ENCODE measurements around the gene UPK1A. TPM values are rescaled to one million over a fixed set of nuclear protein-coding genes. Genes with fewer than 3 reads are reported as not detected.

The UPK1A gene
- total RNA-seq, 1 experiment from 2014 or later = not detected

GRCh38 chr19:35703343-35703742 is 37.0 kb downstream of the UPK1A start:
- Histone ChIP-seq H3K4me2 (ENCODE audit: low read depth, low read length, poor library complexity, severe bottlenecking) (no peak overlapping the region), H3K4me3 (ENCODE audit: low read length) (no peak overlapping the region)

GRCh38 chr19:35704218-35704617 is 37.9 kb downstream of the UPK1A start, which contains the start of gene ZBTB32:
TSS of gene ZBTB32 (plus strand) at chr19:35704558. CDS start at chr19:35714627, 10,069 bp downstream.
- H3K9ac ChIP-seq (ENCODE audit: low read length) = no peak within 1 kb of the TSS
- no peaks in the 10 kb centered on the region for H3K27me3 ChIP-seq (ENCODE audit: low read length)
- H4K20me1 ChIP-seq (ENCODE audit: insufficient read depth, low read depth, low read length) = no peaks in the 10 kb centered on the region
- peaks cover 9% of the 10 kb centered on the region for H3K4me1 ChIP-seq (ENCODE audit: low read length)
- no peaks in the 10 kb centered on the region for H3K9me2 ChIP-seq (replicated peaks; ENCODE audit: insufficient read depth, low read length)
- peak; percentile 78 for DNase-seq
- no peak within 1 kb of the TSS for H3K4me2 ChIP-seq (ENCODE audit: low read depth, low read length, poor library complexity, severe bottlenecking)
- H3K9me3 ChIP-seq (ENCODE audit: low read length) = no peaks in the 10 kb centered on the region
- no peaks in the 10 kb centered on the region for H3K79me2 ChIP-seq (ENCODE audit: low read length)
- H3K4me3 ChIP-seq (ENCODE audit: low read length) = no peak within 1 kb of the TSS
- H3K36me3 ChIP-seq (ENCODE audit: insufficient read depth, low read length) = no peaks in the 10 kb centered on the region
- H2AFZ ChIP-seq (ENCODE audit: low read length) = no peak within 1 kb of the TSS
- H3K27ac ChIP-seq (ENCODE audit: low read length) = no peak within 1 kb of the TSS

More at GRCh38 chr19:35703343-35703742, 37.0 kb downstream of the UPK1A start:
- peak; percentile 26 for DNase-seq
- H3K27ac ChIP-seq (ENCODE audit: low read length) = no peak overlapping the region
- no peaks in the 10 kb centered on the region for H4K20me1 ChIP-seq (ENCODE audit: insufficient read depth, low read depth, low read length)
- peaks cover 9% of the 10 kb centered on the region for H3K4me1 ChIP-seq (ENCODE audit: low read length)
- H2AFZ ChIP-seq (ENCODE audit: low read length) = no peak overlapping the region
- H3K79me2 ChIP-seq (ENCODE audit: low read length) = no peaks in the 10 kb centered on the region
- no peak overlapping the region for H3K9ac ChIP-seq (ENCODE audit: low read length)
- no peaks in the 10 kb centered on the region for H3K27me3 ChIP-seq (ENCODE audit: low read length)
- H3K9me2 ChIP-seq (replicated peaks; ENCODE audit: insufficient read depth, low read length) = no peaks in the 10 kb centered on the region
- H3K9me3 ChIP-seq (ENCODE audit: low read length) = no peaks in the 10 kb centered on the region
- no peaks in the 10 kb centered on the region for H3K36me3 ChIP-seq (ENCODE audit: insufficient read depth, low read length)

DNA sequence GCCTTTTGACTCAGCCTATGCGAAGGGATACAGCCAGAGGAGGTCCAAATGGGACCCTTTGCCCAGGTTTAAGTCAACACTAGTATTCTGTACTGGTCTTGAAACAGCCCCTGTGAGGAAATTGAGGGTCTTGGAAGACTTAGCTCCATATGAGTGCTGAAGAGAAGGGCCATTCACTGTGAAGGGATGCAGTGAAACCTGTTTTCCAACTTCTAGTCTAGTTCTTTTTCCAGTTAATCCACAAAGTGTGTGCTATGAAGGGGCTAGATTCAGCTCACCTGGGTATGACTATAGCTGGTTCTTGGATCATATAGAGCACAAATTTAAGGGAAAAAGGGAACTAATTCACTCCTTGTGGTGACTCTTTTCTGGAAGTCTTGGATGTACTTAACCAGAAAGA is 42.1 kb downstream of the UPK1A start:
- Histone ChIP-seq H2AFZ (ENCODE audit: low read length) (no peak overlapping the region), H3K27me3 (ENCODE audit: low read length) (no peaks in the 10 kb centered on the region), H3K4me2 (ENCODE audit: low read depth, low read length, poor library complexity, severe bottlenecking) (no peak overlapping the region), H3K9ac (ENCODE audit: low read length) (no peak overlapping the region), H3K9me3 (ENCODE audit: low read length) (no peaks in the 10 kb centered on the region), H3K4me1 (ENCODE audit: low read length) (peaks cover 8% of the 10 kb centered on the region), H3K79me2 (ENCODE audit: low read length) (no peaks in the 10 kb centered on the region), H4K20me1 (ENCODE audit: insufficient read depth, low read depth, low read length) (0 out of 2 replicates have a peak, but pooled peaks cover 5% of the 10 kb centered on the region), H3K27ac (ENCODE audit: low read length) (no peak overlapping the region), H3K4me3 (ENCODE audit: low read length) (no peak overlapping the region), H3K36me3 (ENCODE audit: insufficient read depth, low read length) (no peaks in the 10 kb centered on the region), H3K9me2 (replicated peaks; ENCODE audit: insufficient read depth, low read length) (no peaks in the 10 kb centered on the region)
- DNase-seq = no peak

DNA sequence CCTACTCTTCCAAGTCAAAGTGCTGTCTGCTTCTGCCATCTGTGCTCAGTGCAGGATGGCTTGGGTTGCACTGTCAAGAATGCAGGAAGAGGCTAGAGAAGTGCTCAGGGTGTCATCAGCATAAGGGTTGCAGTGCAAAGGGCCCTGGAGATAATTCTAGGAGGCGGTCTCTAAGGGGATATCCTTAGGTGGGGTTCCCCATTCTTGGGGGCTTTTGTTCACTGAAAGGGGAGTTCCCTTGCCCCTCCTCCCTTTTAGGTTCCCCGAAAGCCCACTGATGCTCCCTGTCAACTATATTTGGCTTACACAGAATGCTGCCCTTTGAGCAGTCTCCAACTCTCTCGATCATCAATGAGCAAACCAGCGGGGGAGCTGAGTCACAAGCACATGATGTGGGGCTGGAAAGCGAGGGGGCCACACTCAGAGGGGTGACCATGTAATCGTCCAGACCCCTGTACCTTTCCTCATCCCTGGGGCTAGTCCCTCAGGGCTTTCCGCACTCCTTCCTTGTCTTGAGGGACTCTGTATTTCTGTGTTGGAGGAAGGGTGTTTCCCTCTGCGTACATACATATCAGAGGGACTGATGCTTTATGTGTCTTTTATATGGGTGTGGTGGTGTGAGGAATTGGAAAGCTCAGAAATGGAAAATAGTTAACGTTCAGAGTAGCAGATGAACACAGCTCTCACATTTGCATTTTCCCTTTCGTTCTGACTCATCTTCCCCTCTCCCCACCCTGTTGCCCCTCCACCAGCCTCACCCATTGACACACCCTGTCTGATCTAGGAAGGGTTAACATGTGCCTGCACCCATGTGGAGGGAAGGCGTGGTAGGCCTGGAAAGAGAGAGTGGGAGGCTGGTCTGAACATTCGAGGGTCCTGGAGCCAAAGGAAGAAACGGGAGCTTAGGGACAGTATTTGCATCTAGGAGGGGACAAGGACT is 44.7 kb downstream of the UPK1A start:
- no peaks in the 10 kb centered on the region for H3K9me2 ChIP-seq (replicated peaks; ENCODE audit: insufficient read depth, low read length)
- no peak overlapping the region for H3K4me2 ChIP-seq (ENCODE audit: low read depth, low read length, poor library complexity, severe bottlenecking)
- H4K20me1 ChIP-seq (ENCODE audit: insufficient read depth, low read depth, low read length) = 0 out of 2 replicates have a peak, but pooled peaks cover 8% of the 10 kb centered on the region
- no peak overlapping the region for H3K4me3 ChIP-seq (ENCODE audit: low read length)
- no peaks in the 10 kb centered on the region for H3K36me3 ChIP-seq (ENCODE audit: insufficient read depth, low read length)
- H3K27me3 ChIP-seq (ENCODE audit: low read length) = no peaks in the 10 kb centered on the region
- no peak overlapping the region for H3K9ac ChIP-seq (ENCODE audit: low read length)
- H3K79me2 ChIP-seq (ENCODE audit: low read length) = no peaks in the 10 kb centered on the region
- no peak overlapping the region for H3K27ac ChIP-seq (ENCODE audit: low read length)
- no peak overlapping the region for H2AFZ ChIP-seq (ENCODE audit: low read length)
- peaks cover 17% of the 10 kb centered on the region for H3K4me1 ChIP-seq (ENCODE audit: low read length)
- H3K9me3 ChIP-seq (ENCODE audit: low read length) = no peaks in the 10 kb centered on the region
- DNase-seq = no peak

GRCh38 chr19:35712567-35713505 is 46.5 kb downstream of the UPK1A start:
- Histone ChIP-seq H3K9me3 (ENCODE audit: low read length) (no peaks in the 10 kb centered on the region), H2AFZ (ENCODE audit: low read length) (no peak overlapping the region), H3K4me2 (ENCODE audit: low read depth, low read length, poor library complexity, severe bottlenecking) (no peak overlapping the region), H3K4me3 (ENCODE audit: low read length) (no peak overlapping the region), H3K79me2 (ENCODE audit: low read length) (no peaks in the 10 kb centered on the region), H3K9ac (ENCODE audit: low read length) (no peak overlapping the region), H3K4me1 (ENCODE audit: low read length) (peaks cover 24% of the 10 kb centered on the region), H3K36me3 (ENCODE audit: insufficient read depth, low read length) (no peaks in the 10 kb centered on the region), H3K9me2 (replicated peaks; ENCODE audit: insufficient read depth, low read length) (no peaks in the 10 kb centered on the region), H3K27ac (ENCODE audit: low read length) (no peak overlapping the region), H4K20me1 (ENCODE audit: insufficient read depth, low read depth, low read length) (0 out of 2 replicates have a peak, but pooled peaks cover 8% of the 10 kb centered on the region), H3K27me3 (ENCODE audit: low read length) (no peaks in the 10 kb centered on the region)
- peak; percentile 55 for DNase-seq

GRCh38 chr19:35713506-35713850 is 47.2 kb downstream of the UPK1A start:
- Histone ChIP-seq H3K27me3 (ENCODE audit: low read length) (no peaks in the 10 kb centered on the region), H3K9me3 (ENCODE audit: low read length) (no peaks in the 10 kb centered on the region), H4K20me1 (ENCODE audit: insufficient read depth, low read depth, low read length) (peaks cover 8% of the 10 kb centered on the region; the same call in 1 of the 2 replicates), H3K9ac (ENCODE audit: low read length) (no peak overlapping the region), H3K4me1 (ENCODE audit: low read length) (peaks cover 24% of the 10 kb centered on the region), H2AFZ (ENCODE audit: low read length) (no peak overlapping the region), H3K79me2 (ENCODE audit: low read length) (peaks cover 4% of the 10 kb centered on the region), H3K27ac (ENCODE audit: low read length) (no peak overlapping the region), H3K4me3 (ENCODE audit: low read length) (no peak overlapping the region), H3K9me2 (replicated peaks; ENCODE audit: insufficient read depth, low read length) (no peaks in the 10 kb centered on the region), H3K36me3 (ENCODE audit: insufficient read depth, low read length) (no peaks in the 10 kb centered on the region), H3K4me2 (ENCODE audit: low read depth, low read length, poor library complexity, severe bottlenecking) (no peak overlapping the region)
- DNase-seq = no peak

GRCh38 chr19:35713904-35714495 is 47.7 kb downstream of the UPK1A start:
- H3K4me1 ChIP-seq (ENCODE audit: low read length) = peaks cover 27% of the 10 kb centered on the region
- no peaks in the 10 kb centered on the region for H3K36me3 ChIP-seq (ENCODE audit: insufficient read depth, low read length)
- H3K27ac ChIP-seq (ENCODE audit: low read length) = no peak overlapping the region
- DNase-seq = no peak
- no peaks in the 10 kb centered on the region for H3K9me2 ChIP-seq (replicated peaks; ENCODE audit: insufficient read depth, low read length)
- peaks cover 14% of the 10 kb centered on the region; the same call in 1 of the 2 replicates for H4K20me1 ChIP-seq (ENCODE audit: insufficient read depth, low read depth, low read length)
- no peak overlapping the region for H2AFZ ChIP-seq (ENCODE audit: low read length)
- H3K4me3 ChIP-seq (ENCODE audit: low read length) = no peak overlapping the region
- peaks cover 9% of the 10 kb centered on the region for H3K79me2 ChIP-seq (ENCODE audit: low read length)
- no peaks in the 10 kb centered on the region for H3K27me3 ChIP-seq (ENCODE audit: low read length)
- no peak overlapping the region for H3K9ac ChIP-seq (ENCODE audit: low read length)
- no peak overlapping the region for H3K4me2 ChIP-seq (ENCODE audit: low read depth, low read length, poor library complexity, severe bottlenecking)
- H3K9me3 ChIP-seq (ENCODE audit: low read length) = no peaks in the 10 kb centered on the region

Measured in Karpas-422 (cell line).